GM10266 (cell line): ENCODE data around the gene CAPZA2.

Experiments used
- DNase-seq: peaks from one replicate; pipeline ENCODE4 v3.0.0; 2012; ENCODE audit errors: extremely low spot score
- TF ChIP-seq, protein P1 (sequence below): IDR thresholded peaks from 2 replicates; pipeline ENCODE4 v1.5.1; 2012; ENCODE audit warnings: mild to moderate bottlenecking, low read depth; ENCODE audit not compliant: control insufficient read depth, insufficient read depth; ENCODE audit errors: missing control alignments

Gene CAPZA2

DNA sequence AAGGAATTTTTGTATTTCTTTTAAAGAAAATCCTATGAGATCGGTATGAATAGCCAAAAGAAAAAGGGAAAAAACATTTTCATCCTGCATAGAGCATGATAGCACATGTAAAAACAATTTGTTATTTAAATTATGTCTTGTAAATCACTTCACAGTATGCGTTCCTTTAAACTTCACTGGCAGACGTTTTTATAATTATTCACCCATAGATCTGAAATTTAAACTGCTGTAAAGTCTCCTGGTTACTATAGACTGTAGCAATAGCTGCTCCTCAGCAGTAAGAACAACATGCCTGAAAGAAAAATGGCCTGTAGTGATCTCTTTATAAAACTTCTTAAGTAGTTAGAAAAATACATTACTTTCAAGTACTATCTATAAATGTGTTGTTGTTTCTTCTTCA is 26.5 kb downstream of the CAPZA2 start:
- DNase-seq, result no peak
- TF ChIP-seq, protein P1, sequence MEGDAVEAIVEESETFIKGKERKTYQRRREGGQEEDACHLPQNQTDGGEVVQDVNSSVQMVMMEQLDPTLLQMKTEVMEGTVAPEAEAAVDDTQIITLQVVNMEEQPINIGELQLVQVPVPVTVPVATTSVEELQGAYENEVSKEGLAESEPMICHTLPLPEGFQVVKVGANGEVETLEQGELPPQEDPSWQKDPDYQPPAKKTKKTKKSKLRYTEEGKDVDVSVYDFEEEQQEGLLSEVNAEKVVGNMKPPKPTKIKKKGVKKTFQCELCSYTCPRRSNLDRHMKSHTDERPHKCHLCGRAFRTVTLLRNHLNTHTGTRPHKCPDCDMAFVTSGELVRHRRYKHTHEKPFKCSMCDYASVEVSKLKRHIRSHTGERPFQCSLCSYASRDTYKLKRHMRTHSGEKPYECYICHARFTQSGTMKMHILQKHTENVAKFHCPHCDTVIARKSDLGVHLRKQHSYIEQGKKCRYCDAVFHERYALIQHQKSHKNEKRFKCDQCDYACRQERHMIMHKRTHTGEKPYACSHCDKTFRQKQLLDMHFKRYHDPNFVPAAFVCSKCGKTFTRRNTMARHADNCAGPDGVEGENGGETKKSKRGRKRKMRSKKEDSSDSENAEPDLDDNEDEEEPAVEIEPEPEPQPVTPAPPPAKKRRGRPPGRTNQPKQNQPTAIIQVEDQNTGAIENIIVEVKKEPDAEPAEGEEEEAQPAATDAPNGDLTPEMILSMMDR, result no peak

DNA sequence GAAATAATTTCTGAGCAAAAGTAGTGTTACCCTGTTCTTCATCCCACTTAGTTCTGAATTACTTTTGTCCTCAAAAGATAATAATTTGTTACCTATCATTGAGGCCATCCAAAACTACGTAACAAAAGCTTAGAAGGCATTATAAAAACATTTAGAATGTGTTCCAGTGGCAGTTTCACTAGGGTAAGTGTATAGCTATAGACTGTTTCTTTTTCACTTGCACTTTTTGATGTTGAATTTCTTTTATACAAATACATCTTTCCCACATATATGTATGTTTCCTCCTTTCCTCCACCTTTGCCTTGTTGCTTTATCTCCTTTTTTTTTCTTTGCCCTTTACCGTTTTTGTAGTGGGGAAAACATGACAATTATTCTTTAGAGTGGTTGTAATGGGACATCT is 33.5 kb downstream of the CAPZA2 start:
- no peak for DNase-seq
- TF ChIP-seq, protein P1, result no peak

DNA sequence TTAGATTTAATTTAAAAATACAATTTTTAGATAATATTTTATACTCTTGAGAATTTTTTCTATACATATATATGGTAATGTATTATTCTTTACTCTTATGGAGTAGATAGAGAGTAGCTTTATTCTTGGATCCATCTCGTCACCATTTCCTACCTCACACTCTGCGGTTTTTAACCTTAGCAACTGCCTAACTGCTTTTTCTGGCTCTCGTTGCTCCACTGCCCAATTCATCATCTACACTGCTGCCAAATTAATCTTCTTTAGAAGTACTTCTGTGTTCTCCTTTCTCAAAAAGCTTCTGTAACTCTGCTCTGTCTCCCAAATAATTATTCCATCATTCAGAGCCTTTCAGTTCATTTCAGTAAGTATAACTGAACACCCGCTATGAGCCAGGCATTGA is 35.3 kb downstream of the CAPZA2 start:
- TF ChIP-seq, protein P1, result no peak

DNA sequence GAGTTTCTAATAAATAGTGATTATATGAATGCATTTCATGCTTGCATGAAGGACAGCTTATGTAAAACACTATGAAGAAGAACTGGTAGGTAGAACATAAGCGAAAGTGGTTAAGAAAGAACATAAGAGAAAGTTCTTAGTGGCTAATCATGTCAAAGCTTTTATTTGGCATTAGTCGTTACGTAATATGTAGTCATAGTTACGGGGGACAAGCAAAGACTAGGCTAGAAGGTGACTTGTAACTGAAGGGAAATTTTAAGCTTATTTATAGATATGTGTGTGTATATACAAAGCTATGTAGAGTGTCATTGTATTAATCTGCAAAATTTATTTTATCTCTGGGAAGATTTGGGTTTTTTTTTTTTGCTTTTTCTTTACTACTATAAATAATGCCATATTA is 36.9 kb downstream of the CAPZA2 start:
- DNase-seq, result no peak
- TF ChIP-seq, protein P1, result no peak

More for the DNA sequence above, 35.3 kb downstream of the CAPZA2 start:
- DNase-seq, result no peak

DNA sequence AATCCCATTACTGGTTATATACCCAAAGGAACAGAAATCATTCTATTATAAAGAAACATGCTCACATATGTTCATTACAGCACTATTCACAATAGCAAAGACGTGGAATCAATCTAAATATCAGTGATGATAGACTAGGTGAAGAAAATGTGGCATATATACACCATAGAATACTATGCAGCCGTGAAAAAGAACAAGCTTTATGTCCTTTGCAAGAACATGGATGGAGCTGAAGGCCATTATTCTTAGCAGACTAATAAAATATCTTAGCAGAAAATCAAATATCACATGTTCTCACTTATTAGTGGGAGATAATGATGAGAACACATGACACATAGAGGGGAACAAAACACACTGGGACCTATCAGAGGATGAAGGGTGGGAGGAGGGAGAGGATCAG is 38.8 kb downstream of the CAPZA2 start:
- DNase-seq, result no peak
- TF ChIP-seq, protein P1, result no peak

DNA sequence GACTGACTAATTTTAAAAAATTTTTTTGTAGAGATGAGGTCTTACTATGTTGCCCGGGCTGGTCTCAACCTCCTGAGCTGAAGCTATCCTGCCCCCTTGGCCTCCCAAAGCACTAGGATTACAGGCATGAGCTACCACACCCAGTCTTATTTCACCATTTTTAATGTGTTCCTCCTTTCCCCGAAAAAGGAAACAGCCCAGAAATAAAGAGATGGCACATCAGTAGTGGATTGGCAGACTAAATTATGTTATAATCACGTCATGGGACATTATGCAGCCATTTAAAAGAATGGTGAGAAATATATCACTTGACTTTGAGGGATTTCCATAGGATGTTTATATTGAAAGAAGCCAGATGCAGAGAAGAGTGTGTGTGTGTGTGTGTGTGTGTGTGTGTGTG is 40.5 kb downstream of the CAPZA2 start:
- TF ChIP-seq, protein P1, result no peak
- no peak for DNase-seq

DNA sequence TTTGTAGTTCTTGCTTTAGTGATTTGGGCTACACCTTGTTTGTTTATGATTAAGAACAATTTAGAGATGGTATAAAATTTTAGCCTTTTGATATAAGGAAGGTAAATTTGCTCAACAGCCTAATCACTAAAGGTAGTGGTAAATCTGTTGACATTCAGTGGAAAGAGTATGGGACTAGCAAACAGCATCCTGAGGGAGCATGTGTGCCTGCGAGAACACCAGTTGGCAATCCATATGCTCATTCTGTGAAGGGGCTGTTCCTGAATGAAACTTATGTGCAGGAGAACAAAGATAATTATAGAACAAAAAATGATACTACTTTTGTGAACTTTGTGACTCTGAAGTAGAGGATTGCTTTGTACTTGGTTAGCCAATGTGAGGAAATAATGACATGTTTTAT is 44.0 kb downstream of the CAPZA2 start:
- DNase-seq, result no peak
- TF ChIP-seq, protein P1, result no peak

DNA sequence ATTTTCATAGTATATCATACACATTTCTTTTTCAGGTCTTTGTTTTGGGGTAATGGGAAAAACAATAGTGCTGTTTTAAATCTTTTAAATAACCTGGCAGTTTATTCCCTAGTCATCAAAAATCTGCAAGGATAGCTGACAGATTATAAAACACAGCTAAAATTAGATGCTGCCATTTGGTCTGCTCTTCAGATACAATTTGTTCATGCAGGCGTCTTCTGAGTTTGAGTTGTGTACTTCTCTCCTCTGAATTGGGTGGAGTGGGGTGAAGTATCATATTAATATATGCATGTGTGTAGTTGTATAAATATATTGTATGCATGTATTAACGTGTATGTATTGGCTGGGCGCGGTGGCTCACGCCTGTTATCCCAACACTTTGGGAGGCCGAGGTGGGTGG is 48.0 kb downstream of the CAPZA2 start:
- DNase-seq, result no peak
- TF ChIP-seq, protein P1, result no peak
